ENCODE measurements around the gene CD82. TPM values are rescaled to one million over a fixed set of nuclear protein-coding genes. Genes with fewer than 3 reads are reported as not detected.
A peak's percentile ranks its signal among the peaks of the same experiment; 100 is the strongest.

The CD82 gene
- total RNA-seq, 4 donors from 2014 or later: 77.6 to 155 (median 118) TPM

- H3K9me3 ChIP-seq: no peaks in the 10 kb centered on the region
- WGBS: 76% methylated on average over 10 of the region's 10 CpGs
- TF ChIP-seq POLR2A (IDR thresholded peaks at IDR 0.05): no peak
- no peak for TF ChIP-seq POLR2AphosphoS5 (IDR thresholded peaks at IDR 0.05)
- no peak for TF ChIP-seq CTCF (IDR thresholded peaks at IDR 0.05)
- TF ChIP-seq EP300 (IDR thresholded peaks at IDR 0.05): no peak
- H3K27me3 ChIP-seq: no peaks in the 10 kb centered on the region
- no peak overlapping the region for H3K27ac ChIP-seq
- peaks cover 10% of the 10 kb centered on the region for H3K36me3 ChIP-seq
- H3K4me1 ChIP-seq: peaks cover 33% of the 10 kb centered on the region
- H3K4me3 ChIP-seq: no peak overlapping the region
- peak; percentile 51 to 76 for DNase-seq (ENCODE audit: low spot score in 2 of 2)
Observed at GRCh38 chr11:44623341-44623730, 57.9 kb downstream of the CD82 start.

GRCh38 chr11:44623731-44624491 is 58.4 kb downstream of the CD82 start:
- Histone ChIP-seq H3K27me3 (no peaks in the 10 kb centered on the region), H3K4me3 (no peak overlapping the region), H3K27ac (no peak overlapping the region), H3K4me1 (peaks cover 33% of the 10 kb centered on the region), H3K9me3 (no peaks in the 10 kb centered on the region), H3K36me3 (peaks cover 4% of the 10 kb centered on the region)
- peak; percentile 62 to 67 for DNase-seq (ENCODE audit: low spot score in 2 of 2)
- 69% methylated on average over 7 of the region's 8 CpGs for WGBS
- TF ChIP-seq POLR2A (IDR thresholded peaks at IDR 0.05) (no peak), CTCF (IDR thresholded peaks at IDR 0.05) (no peak), EP300 (IDR thresholded peaks at IDR 0.05) (no peak), POLR2AphosphoS5 (IDR thresholded peaks at IDR 0.05) (no peak)

GRCh38 chr11:44624761-44625221 is 59.3 kb downstream of the CD82 start:
- peak in 1 of 2 donors; percentile 13 for DNase-seq (ENCODE audit: low spot score in 2 of 2)
- Histone ChIP-seq H3K27me3 (no peaks in the 10 kb centered on the region), H3K9me3 (no peaks in the 10 kb centered on the region), H3K4me1 (peaks cover 33% of the 10 kb centered on the region), H3K27ac (no peak overlapping the region), H3K4me3 (no peak overlapping the region), H3K36me3 (no peaks in the 10 kb centered on the region)
- WGBS: 93% methylated on average over 4 of the region's 4 CpGs
- TF ChIP-seq POLR2AphosphoS5 (IDR thresholded peaks at IDR 0.05): no peak
- TF ChIP-seq CTCF (IDR thresholded peaks at IDR 0.05): no peak
- TF ChIP-seq POLR2A (IDR thresholded peaks at IDR 0.05): no peak
- TF ChIP-seq EP300 (IDR thresholded peaks at IDR 0.05): no peak

- TF ChIP-seq CTCF (IDR thresholded peaks at IDR 0.05): no peak
- TF ChIP-seq POLR2AphosphoS5 (IDR thresholded peaks at IDR 0.05): no peak
- TF ChIP-seq POLR2A (IDR thresholded peaks at IDR 0.05): no peak
- no peak for TF ChIP-seq EP300 (IDR thresholded peaks at IDR 0.05)
- WGBS: 72% methylated on average over 7 of the region's 7 CpGs
- Histone ChIP-seq H3K9me3 (no peaks in the 10 kb centered on the region), H3K27me3 (no peaks in the 10 kb centered on the region), H3K4me1 (peaks cover 30% of the 10 kb centered on the region), H3K4me3 (no peak overlapping the region), H3K27ac (no peak overlapping the region), H3K36me3 (no peaks in the 10 kb centered on the region)
- DNase-seq (ENCODE audit: low spot score in 2 of 2): peak in 1 of 2 donors; percentile 60
Observed at GRCh38 chr11:44625759-44626523, 60.5 kb downstream of the CD82 start.

- 100% methylated on average over 2 of the region's 2 CpGs for WGBS
- no peak for DNase-seq (ENCODE audit: low spot score in 2 of 2)
- Histone ChIP-seq H3K4me3 (no peak overlapping the region), H3K4me1 (peaks cover 23% of the 10 kb centered on the region), H3K27ac (no peak overlapping the region), H3K36me3 (no peaks in the 10 kb centered on the region), H3K27me3 (no peaks in the 10 kb centered on the region), H3K9me3 (no peaks in the 10 kb centered on the region)
- TF ChIP-seq POLR2AphosphoS5 (IDR thresholded peaks at IDR 0.05): no peak
- no peak for TF ChIP-seq CTCF (IDR thresholded peaks at IDR 0.05)
- no peak for TF ChIP-seq POLR2A (IDR thresholded peaks at IDR 0.05)
- TF ChIP-seq EP300 (IDR thresholded peaks at IDR 0.05): no peak
Observed at GRCh38 chr11:44626645-44627044, 61.2 kb downstream of the CD82 start.
